ENCODE results near the gene APLN.

GRCh38 chrX:129632443-129632842 is 22.3 kb downstream of the APLN start:
- TF ChIP-seq EZH2 (IDR thresholded peaks at IDR 0.05; ENCODE audit: insufficient read depth, poor library complexity, severe bottlenecking) (no peak), EZH2phosphoT487 (IDR thresholded peaks at IDR 0.05; ENCODE audit: insufficient read depth, low read depth) (no peak)

All from GM23248 (cell line).